H1 (cell line): ENCODE data around the gene EZH2. TPM values are rescaled to one million over a fixed set of nuclear protein-coding genes. Genes with fewer than 3 reads are reported as not detected.

Source experiments
- CTCF ChIA-PET: fragments of 300-600 bp; sonication (Branson Sonifier 250); formaldehyde crosslinking; loops from one replicate; lab custom pipeline; 2021; ENCODE audit not compliant: partially characterized antibody; lab: Charles Lee
- POLR2A ChIA-PET: fragments of 300-600 bp; sonication (Branson Sonifier 250); formaldehyde crosslinking; loops from one replicate; lab custom pipeline; 2021; ENCODE audit warnings: inconsistent platforms; ENCODE audit not compliant: partially characterized antibody; lab: Charles Lee
- DNase-seq, 2 experiments: peaks; one replicate each; pipeline versions ENCODE4 v3.0.0 to v3.0.0-alpha.2; 2010 to 2022; ENCODE audit warnings: low spot score in 2 of 2, low read depth in 1 of 2, mixed read lengths in 1 of 2
- FAIRE-seq: peaks from 2 replicates; lab custom pipeline; 2011; peaks lifted over from hg19 to GRCh38; lab: Jason Lieb, UNC
- H2AFZ ChIP-seq: 2 replicates; pipeline ENCODE4 v1.8.1; 2012; ENCODE audit warnings: low read length, inconsistent platforms
- H2AK5ac ChIP-seq: 2 replicates; pipeline ENCODE4 v1.6.1; 2013; ENCODE audit warnings: low read depth, low read length
- H2BK120ac ChIP-seq: replicated peaks from 2 replicates; pipeline ENCODE3; 2013; ENCODE audit warnings: low read depth, low read length, inconsistent platforms
- H2BK12ac ChIP-seq: 2 replicates; pipeline ENCODE4 v1.6.1; 2013; ENCODE audit warnings: low read depth, low read length
- H2BK15ac ChIP-seq: 2 replicates; pipeline ENCODE4 v1.6.1; 2013; ENCODE audit warnings: low read length
- H2BK20ac ChIP-seq: 2 replicates; pipeline ENCODE4 v1.6.1; 2013; ENCODE audit warnings: low read length
- H2BK5ac ChIP-seq: 2 replicates; pipeline ENCODE4 v1.6.1; 2013; ENCODE audit warnings: low read depth, low read length
- H3K14ac ChIP-seq: 2 replicates; pipeline ENCODE4 v1.6.1; 2013; ENCODE audit warnings: inconsistent platforms; ENCODE audit not compliant: insufficient read length
- H3K18ac ChIP-seq: 2 replicates; pipeline ENCODE4 v1.6.1; 2013; ENCODE audit warnings: low read length; ENCODE audit errors: extremely low read depth
- H3K23ac ChIP-seq: 2 replicates; pipeline ENCODE4 v1.6.1; 2013; ENCODE audit warnings: inconsistent platforms; ENCODE audit not compliant: insufficient read length
- H3K23me2 ChIP-seq: 2 replicates; pipeline ENCODE4 v1.6.1; 2013; ENCODE audit warnings: low read depth, low read length
- H3K27ac ChIP-seq: 2 replicates; pipeline ENCODE4 v1.6.1; 2011; ENCODE audit warnings: low read depth, low read length, inconsistent platforms
- H3K27me3 ChIP-seq, 4 experiments: replicated peaks in 1 of 4; 1 replicate in 1 of 4; 2 replicates in 3 of 4; pipeline versions ENCODE4 v1.6.1 to v1.8.1; 2011 to 2013; ENCODE audit warnings: low read length in 3 of 4, mild to moderate bottlenecking in 3 of 4, inconsistent platforms in 2 of 4, mixed read lengths in 2 of 4, moderate library complexity in 1 of 4; ENCODE audit not compliant: control insufficient read depth in 3 of 4, insufficient read depth in 3 of 4; ENCODE audit errors: extremely low read depth in 1 of 4
- H3K36me3 ChIP-seq, 4 experiments: 2 replicates each; pipeline versions ENCODE4 v1.6.1 to v1.8.1; 2011 to 2013; ENCODE audit warnings: mild to moderate bottlenecking in 4 of 4, low read length in 3 of 4, moderate library complexity in 2 of 4, control low read depth in 1 of 4, inconsistent platforms in 1 of 4; ENCODE audit not compliant: insufficient read depth in 4 of 4, control insufficient read depth in 2 of 4
- H3K4ac ChIP-seq: replicated peaks from 2 replicates; pipeline ENCODE3; 2013; ENCODE audit warnings: low read length, low read depth, mixed read lengths, inconsistent platforms; ENCODE audit not compliant: insufficient read length
- H3K4me1 ChIP-seq, 4 experiments: replicated peaks in 1 of 4; 1 replicate in 1 of 4; 2 replicates in 3 of 4; pipeline versions ENCODE4 v1.6.1 to v1.8.1; 2011 to 2013; ENCODE audit warnings: low read length in 3 of 4, inconsistent platforms in 2 of 4, mixed read lengths in 1 of 4; ENCODE audit not compliant: insufficient read depth in 4 of 4, control insufficient read depth in 3 of 4
- H3K4me2 ChIP-seq, 2 experiments: 2 replicates each; pipeline versions ENCODE4 v1.6.1 to v1.8.1; 2011 to 2013; ENCODE audit warnings: low read depth in 2 of 2, low read length in 2 of 2, control low read depth in 1 of 2, inconsistent platforms in 1 of 2, mild to moderate bottlenecking in 1 of 2; ENCODE audit not compliant: insufficient read depth in 1 of 2
- H3K4me3 ChIP-seq, 4 experiments: fragments of 200-600, 300-600 bp in 1 of 4; sonication (generic), shearing (Covaris generic), sonication (Bioruptor Twin) in 1 of 4; 2 replicates each; pipeline versions ENCODE4 v1.5.1 to v1.8.1; 2011 to 2016; ENCODE audit warnings: low read length in 4 of 4, low read depth in 3 of 4, control low read depth in 2 of 4, inconsistent platforms in 2 of 4, mild to moderate bottlenecking in 2 of 4, mixed read lengths in 1 of 4, moderate library complexity in 1 of 4; ENCODE audit not compliant: insufficient read depth in 2 of 4; ENCODE audit errors: extremely low read depth in 1 of 4
- H3K56ac ChIP-seq: replicated peaks from 2 replicates; pipeline ENCODE3; 2013; ENCODE audit warnings: low read depth, mild to moderate bottlenecking, mixed read lengths, low read length, inconsistent platforms; ENCODE audit not compliant: insufficient read length
- H3K79me1 ChIP-seq: 2 replicates; pipeline ENCODE4 v1.6.1; 2013; ENCODE audit warnings: low read depth, low read length, control low read depth
- H3K79me2 ChIP-seq, 2 experiments: 2 replicates each; pipeline versions ENCODE4 v1.6.1 to v1.8.1; 2012 to 2013; ENCODE audit warnings: low read length in 2 of 2, mild to moderate bottlenecking in 2 of 2, inconsistent platforms in 1 of 2; ENCODE audit not compliant: insufficient read depth in 2 of 2, control insufficient read depth in 1 of 2
- H3K9ac ChIP-seq, 4 experiments: replicated peaks in 1 of 4; 1 replicate in 1 of 4; 2 replicates in 3 of 4; pipeline versions ENCODE4 v1.6.1 to v1.8.1; 2011 to 2013; ENCODE audit warnings: low read depth in 3 of 4, low read length in 3 of 4, control low read depth in 2 of 4, mild to moderate bottlenecking in 2 of 4, moderate library complexity in 2 of 4, inconsistent platforms in 1 of 4; ENCODE audit errors: extremely low read depth in 1 of 4
- H3K9me3 ChIP-seq, 2 experiments: 2 replicates each; pipeline versions ENCODE4 v1.6.1 to v1.8.1; 2012 to 2013; ENCODE audit warnings: mild to moderate bottlenecking in 2 of 2, moderate library complexity in 2 of 2, control low read depth in 1 of 2, inconsistent platforms in 1 of 2, low read depth in 1 of 2, low read length in 1 of 2, mixed read lengths in 1 of 2; ENCODE audit not compliant: insufficient read depth in 2 of 2
- H4K20me1 ChIP-seq, 2 experiments: replicated peaks in 1 of 2; 2 replicates each; pipeline versions ENCODE3 to v1.8.1; 2011 to 2013; ENCODE audit warnings: inconsistent platforms in 2 of 2, low read length in 2 of 2, mild to moderate bottlenecking in 1 of 2; ENCODE audit not compliant: insufficient read depth in 2 of 2, control insufficient read depth in 1 of 2
- H4K5ac ChIP-seq: 2 replicates; pipeline ENCODE4 v1.6.1; 2013; ENCODE audit warnings: low read length, low read depth, mixed read lengths, inconsistent platforms; ENCODE audit not compliant: insufficient read length
- H4K8ac ChIP-seq: 2 replicates; pipeline ENCODE4 v1.8.0; 2013; ENCODE audit warnings: mild to moderate bottlenecking, moderate library complexity, low read length, inconsistent platforms; ENCODE audit not compliant: insufficient read depth; ENCODE audit errors: extremely low read depth
- H4K91ac ChIP-seq: replicated peaks from 2 replicates; pipeline ENCODE3; 2013; ENCODE audit warnings: low read length, mixed read lengths, inconsistent platforms; ENCODE audit not compliant: insufficient read length
- SUZ12 ChIP-seq: fragments of 200-600 bp; sonication (generic); IDR thresholded peaks from 2 replicates; pipeline ENCODE4 v1.6.1; 2012; ENCODE audit warnings: mild to moderate bottlenecking, inconsistent platforms, low read length, moderate library complexity, mixed read lengths
- WGBS, 2 experiments: shearing (Covaris generic) in 1 of 2; methylation state at CpG; one replicate each; pipeline versions ENCODE4 v1.1.6 to v1.1.7; 2013 to 2015; ENCODE audit warnings: low lambda C conversion rate in 2 of 2, mixed read lengths in 2 of 2, inconsistent platforms in 1 of 2, low coverage in 1 of 2, missing lambda C conversion rate in 1 of 2; ENCODE audit not compliant: insufficient replicate concordance in 2 of 2, insufficient coverage in 1 of 2, insufficient read length in 1 of 2; ENCODE audit errors: extremely low coverage in 1 of 2, missing lambda C conversion rate in 1 of 2; 5-methylcytosine and 5-hydroxymethylcytosine counted together
- polyA plus RNA-seq, 7 experiments: library from polyadenylated mRNA; depleted of rRNA in 3 of 7; stranded (reverse) in 5 of 7; unstranded in 2 of 7; fragments of >200 nt in 5 of 7; fragments of 200-250 nt in 2 of 7; gene quantifications; 1 replicate in 5 of 7; 2 replicates in 1 of 7; 4 replicates in 1 of 7; pipeline versions ENCODE4 v1.2.1 to v1.2.3, GENCODE V29; 2011 to 2013; ENCODE audit warnings: missing spikeins in 2 of 7, mixed read lengths in 2 of 7
- total RNA-seq: library from RNA; stranded (reverse); fragmentation: NEBNext Ultra II Directional; extraction: Animal tissue kit (Norgen Biotek cat#: 25700); gene quantifications from 2 replicates; pipeline ENCODE4 v1.2.1, GENCODE V29; 2021

The EZH2 gene
- total and polyA plus RNA-seq, 2 of the 8 experiments (the other 6 are each of a cell fraction or from before 2014, with no cell fraction given): 28.9 to 49.0 TPM

DNA sequence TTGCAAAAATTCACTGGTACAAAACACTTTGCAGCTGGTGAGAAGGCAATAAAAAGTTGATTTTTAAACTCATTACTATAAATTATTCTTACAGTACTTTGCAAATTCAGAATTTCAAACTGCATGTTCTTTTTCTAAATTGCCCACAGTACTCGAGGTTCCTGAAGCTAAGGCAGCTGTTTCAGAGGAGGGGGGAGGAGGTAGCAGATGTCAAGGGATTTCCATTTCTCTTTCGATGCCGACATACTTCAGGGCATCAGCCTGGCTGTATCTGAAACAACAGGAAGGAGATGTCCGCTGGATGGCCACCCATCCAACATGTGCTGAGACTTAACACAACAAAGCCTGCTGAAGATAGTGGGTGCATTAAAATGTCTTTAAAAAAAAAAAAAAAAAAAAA, 76.7 kb downstream of the EZH2 start:
- Histone ChIP-seq H3K27ac (no peak overlapping the region), H4K20me1 (no peaks in the 10 kb centered on the region), H2BK5ac (no peak overlapping the region), H3K14ac (no peak overlapping the region), H4K91ac (no peak overlapping the region), H3K79me2 (no peaks in the 10 kb centered on the region), H3K23me2 (no peaks in the 10 kb centered on the region), H2AFZ (no peak overlapping the region), H2BK20ac (no peak overlapping the region), H3K56ac (no peak overlapping the region), H2BK120ac (no peak overlapping the region), H3K9me3 (no peaks in the 10 kb centered on the region), H3K4me1 (peaks cover 0 to 2% (median 1%) of the 10 kb centered on the region in 4 experiments; a peak in 2 of 7 replicates), H3K4me2 (no peak overlapping the region), H2BK15ac (no peak overlapping the region), H3K9ac (no peak overlapping the region), H3K4me3 (no peak overlapping the region), H3K23ac (no peak overlapping the region), H3K27me3 (no peaks in the 10 kb centered on the region), H4K5ac (no peak overlapping the region), H3K18ac (no peak overlapping the region), H2BK12ac (no peak overlapping the region), H3K4ac (no peak overlapping the region), H3K36me3 (peaks cover 4 to 58% (median 34%) of the 10 kb centered on the region in 4 experiments; a peak in 7 of 8 replicates), H3K79me1 (no peaks in the 10 kb centered on the region), H2AK5ac (no peak overlapping the region), H4K8ac (no peak overlapping the region)
- ChIA-PET POLR2A (interaction anchor here (1.3 kb wide), 1 partner anchor 76 kb away, joined by 3 read pairs; the partner anchor contains the start of gene EZH2), CTCF (no interaction called here)
- no peak for TF ChIP-seq SUZ12
- 96% methylated on average over 4 of the region's 4 CpGs; no CpG with 5 or more reads in 1 of the 2 experiments for WGBS, 2 experiments
- FAIRE-seq (no peak), DNase-seq (no peak)
